Stimulated activated CD8-positive, alpha-beta memory T cell treated with anti-CD3 and anti-CD28 coated beads, Interleukin-7, amount 100 ng/mL, for 48 hours (primary cell): ENCODE results near the gene RAB11FIP5.

Experiments used
- DNase-seq, 2 donors: peaks; one replicate each; pipeline ENCODE4 v3.0.0-alpha.2; 2020; ENCODE audit warnings: low read depth in 1 of 2; ENCODE audit errors: extremely low read depth in 1 of 2

RAB11FIP5 gene

DNA sequence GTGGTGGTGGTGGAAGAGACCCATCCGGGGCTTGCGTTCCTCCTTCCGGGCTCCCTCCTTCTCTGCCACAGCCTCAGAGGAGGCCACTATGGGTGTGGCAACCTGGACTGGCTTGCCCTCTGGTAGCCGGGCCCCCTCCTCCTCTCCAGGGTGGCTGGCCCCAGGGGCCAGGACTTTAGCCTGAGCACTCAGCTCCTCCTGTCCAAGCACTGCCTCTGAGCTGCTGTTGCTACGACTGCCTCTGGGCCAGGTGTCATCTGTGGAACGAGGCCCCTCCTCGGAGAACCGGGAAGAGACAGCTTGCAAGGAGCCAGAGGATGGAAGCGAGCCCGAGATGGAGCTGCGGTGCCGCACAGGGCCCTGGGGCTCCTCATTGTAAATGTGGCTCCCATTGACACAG, 24.5 kb downstream of the RAB11FIP5 start:
- no peak for DNase-seq

DNA sequence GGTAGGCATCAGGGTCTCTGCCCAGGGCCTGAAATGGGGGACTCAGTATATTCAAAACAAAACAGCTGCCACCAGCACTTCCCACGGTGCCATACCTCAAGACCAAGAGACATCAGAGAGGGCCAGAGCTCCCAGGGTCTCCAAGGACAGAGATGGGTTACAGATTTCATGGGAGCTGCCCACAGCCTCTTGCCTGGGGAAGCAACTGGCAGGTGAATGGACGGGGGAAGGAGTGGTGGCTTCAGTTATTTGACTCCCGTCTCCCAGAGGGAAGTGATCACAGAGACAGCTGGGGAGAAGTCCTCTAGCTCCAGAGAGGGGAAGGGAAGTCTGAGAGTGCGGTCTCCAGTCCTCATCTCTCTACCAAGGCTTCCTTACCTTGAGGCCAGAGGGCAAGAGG, 25.4 kb downstream of the RAB11FIP5 start:
- DNase-seq: no peak

GRCh38 chr2:73085691-73086090, 27.1 kb downstream of the RAB11FIP5 start:
- DNase-seq: peak; percentile 54 to 70

- DNase-seq: no peak
Observed at GRCh38 chr2:73084971-73085370, 27.8 kb downstream of the RAB11FIP5 start.

- no peak for DNase-seq
Observed at GRCh38 chr2:73083886-73084800, 28.6 kb downstream of the RAB11FIP5 start.

DNA sequence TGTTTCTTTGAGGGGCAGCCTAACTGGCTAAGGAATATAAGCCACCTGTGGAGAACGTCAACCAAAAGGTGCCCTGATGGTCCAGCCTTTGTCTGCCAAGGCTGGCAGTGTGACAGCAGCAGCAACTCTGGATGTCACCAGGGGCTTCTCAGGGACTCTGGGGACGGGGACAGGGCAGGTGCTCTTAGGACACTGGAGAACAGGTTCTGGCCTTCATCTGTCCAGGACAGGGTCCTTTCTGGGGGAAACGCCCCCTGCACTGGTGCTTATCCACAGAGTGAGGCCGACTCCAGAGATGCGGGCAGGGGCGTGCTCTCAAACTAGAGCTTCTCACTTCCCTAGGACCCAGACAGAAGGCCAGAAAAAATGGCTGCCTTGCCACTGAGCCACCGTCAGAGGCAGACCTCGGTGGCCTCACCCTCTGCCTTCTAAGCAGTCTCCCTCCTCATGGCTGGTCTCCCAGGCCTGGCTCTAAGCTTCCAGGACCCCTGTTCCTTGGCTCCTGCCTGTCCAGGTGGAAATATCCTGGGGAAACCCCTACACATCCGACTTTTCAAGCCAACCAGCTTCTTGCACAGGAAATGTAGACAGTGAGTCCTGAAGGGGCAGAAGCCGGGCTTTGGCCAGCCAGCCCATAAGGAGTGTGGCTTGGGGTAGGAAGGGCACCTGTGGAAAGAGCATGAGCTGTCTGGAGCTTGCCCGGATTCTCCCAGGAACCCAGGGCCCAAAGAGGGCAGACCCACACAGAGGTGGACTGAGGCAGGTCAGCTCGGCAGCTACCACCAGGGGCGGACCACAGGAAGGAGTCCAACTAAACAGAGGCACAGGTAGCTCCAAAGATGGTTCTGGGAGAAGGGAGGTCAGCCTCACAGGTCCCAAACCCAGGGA, 30.0 kb downstream of the RAB11FIP5 start:
- DNase-seq: no peak

DNA sequence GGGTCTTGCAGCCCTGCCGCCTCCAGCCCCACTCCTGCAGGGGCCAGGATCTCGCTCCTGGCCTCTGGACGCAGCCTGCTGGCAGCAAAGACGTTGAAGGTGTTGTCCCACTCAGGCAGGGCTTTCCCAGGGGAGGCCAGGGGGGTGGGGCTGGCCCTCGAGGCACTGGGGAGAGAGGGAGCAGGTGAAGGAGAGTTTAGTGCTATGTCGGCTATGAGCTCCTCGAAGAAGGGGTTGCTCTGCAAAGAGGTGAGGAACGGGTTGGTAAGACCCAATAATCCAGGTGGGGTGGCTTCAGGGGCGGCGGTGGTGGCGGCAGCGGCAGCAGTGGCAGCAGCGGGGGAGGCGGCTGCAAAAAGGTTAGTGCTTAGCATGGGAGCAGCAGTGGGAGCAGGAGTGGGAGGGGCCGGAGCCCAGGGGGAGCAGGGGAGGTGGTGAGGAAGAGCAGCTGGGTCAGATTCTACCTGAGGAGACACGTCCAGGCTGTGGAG, 31.5 kb downstream of the RAB11FIP5 start:
- no peak for DNase-seq

DNA sequence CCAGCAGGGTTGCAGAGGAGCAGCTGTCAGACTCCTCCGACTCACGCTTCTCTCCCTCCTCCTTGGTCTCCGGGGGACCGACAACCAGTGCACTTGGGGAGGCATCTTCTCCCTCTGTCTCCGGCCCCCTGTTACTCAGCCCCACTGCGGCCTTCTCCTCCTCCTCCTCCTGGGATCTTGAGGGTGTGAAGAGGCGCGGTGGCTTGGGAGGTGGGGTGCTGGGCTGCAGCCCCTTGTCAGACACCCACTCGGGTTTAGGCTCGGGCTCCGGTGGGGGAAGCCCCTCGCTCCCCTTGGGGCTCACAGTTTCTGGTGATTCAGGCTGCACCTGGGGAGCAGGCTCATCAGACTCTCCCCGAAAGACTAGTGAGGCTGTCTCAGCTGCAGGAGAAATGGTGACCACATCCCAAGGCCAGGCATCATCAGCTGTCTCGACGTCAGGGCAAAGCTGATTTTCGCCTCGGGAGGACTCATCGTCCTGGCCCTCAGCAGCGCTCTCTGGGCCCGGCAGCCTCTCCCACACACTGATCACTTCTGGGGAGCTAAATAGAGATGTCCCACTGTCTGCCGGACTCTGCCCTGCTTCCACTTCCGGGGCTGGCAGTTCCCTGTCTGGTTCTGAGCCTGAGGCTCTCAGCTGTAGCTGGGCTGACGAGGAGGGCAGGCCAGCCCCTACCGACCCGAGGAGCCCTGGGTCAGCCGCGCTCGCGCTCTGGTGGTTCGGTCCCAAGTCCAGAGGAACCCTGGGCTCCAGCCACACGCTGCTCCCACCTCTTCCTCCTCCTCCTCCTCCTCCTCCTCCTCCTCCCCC, 32.2 kb downstream of the RAB11FIP5 start:
- DNase-seq: no peak

DNA sequence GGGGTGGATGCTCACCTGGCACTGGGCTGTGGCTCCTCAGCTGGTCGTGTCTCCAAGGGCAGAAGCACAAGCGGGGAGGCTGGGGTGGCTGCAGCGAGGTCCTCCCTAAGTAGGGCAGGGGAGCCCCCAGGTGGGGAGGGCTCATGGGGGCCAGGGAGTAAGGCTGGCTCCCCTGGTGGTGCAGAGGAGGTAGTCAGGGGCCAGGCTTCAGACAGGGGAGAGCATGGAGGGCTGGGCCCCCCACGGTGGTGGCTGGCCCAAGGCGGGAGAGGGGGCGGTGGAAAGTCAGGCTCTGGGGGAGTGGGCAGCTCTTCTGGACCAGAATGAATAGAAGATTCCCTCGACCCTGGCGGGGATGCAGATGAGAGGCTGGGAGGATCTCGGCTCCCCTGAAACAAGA, 33.1 kb downstream of the RAB11FIP5 start:
- DNase-seq: no peak

DNA sequence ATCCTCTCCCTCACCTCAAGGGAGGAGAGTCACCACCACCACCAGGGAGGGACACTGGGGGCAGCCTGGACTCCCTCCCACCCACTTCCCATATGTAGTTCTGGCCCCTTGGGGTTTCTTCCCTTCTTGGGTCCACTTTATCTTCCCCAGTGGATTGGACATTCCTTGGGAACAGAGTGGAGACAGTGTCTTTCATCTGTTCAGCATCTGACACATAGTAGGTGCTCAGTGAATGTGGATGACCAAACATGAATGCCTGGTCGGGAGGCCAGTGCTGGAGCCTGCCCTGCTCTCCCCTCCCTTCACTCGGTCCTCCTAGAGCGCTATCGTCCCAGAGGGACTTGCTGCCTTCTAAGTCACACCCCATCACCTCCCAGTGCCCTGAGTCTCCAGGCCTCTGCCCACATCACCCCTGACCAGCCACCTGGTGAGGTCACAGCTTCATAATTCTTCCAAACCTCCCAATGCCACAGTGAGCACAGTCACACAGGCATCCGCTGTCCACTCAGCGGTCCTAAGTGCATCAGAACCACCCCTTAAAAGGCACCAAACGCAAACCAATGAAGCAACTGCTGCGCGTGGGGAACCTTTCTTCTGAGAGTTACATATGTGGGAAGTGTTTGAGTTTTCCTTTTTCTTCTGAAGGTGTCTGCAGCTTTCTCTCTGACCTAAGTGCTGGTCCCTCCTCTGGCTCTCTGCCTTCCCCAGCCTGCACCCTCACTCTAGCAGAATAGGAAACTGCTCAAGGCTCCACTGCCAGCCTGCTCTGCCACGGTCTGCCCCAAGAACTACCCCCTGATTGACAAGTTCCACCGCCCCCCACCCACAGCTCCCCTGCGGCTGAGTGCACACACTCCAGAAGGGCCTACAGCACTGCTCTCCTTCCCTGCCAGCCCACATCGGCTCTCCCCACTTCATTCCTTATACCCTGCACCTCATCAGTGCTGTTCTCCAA, 34.0 kb downstream of the RAB11FIP5 start:
- DNase-seq: no peak

- DNase-seq: no peak
Observed at GRCh38 chr2:73077424-73077795, 35.3 kb downstream of the RAB11FIP5 start.

DNA sequence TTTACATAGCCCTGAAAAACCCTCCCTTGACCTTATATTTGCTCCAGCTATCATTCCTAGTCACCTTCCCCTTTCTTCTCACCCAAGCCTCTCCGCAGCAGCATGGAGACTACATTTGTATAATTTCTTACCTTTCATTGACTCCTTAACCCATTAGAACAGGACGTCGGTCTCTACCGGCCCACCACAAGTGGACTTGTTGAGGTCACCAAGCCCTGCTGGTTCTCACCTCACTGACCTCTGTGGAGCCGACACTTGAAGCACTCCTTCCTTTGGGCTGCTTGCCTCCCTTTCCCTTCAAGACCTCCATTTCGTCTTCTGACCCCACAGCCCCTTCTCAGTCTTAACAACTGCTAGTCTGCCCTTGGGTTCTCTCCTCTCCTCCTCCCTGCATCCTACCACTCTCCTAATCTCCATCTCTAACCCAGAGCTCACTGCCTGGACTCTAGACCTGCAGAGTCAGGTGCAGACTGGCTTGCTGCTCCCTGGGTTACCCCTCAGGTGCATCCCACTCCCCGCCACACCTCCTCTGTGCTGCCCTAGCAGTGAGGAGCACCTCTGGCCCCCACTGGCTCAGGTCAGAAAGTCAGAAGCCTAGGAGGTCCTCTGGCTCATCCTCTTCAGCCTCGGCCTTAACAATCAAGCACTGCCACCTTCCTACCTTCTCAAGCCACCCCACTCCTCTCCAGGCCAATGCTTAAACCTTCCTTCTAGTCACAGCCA, 35.9 kb downstream of the RAB11FIP5 start:
- DNase-seq: no peak

- no peak for DNase-seq
Observed at GRCh38 chr2:73075477-73076373, 37.0 kb downstream of the RAB11FIP5 start.

GRCh38 chr2:73074110-73075069, 38.4 kb downstream of the RAB11FIP5 start:
- DNase-seq: no peak

DNA sequence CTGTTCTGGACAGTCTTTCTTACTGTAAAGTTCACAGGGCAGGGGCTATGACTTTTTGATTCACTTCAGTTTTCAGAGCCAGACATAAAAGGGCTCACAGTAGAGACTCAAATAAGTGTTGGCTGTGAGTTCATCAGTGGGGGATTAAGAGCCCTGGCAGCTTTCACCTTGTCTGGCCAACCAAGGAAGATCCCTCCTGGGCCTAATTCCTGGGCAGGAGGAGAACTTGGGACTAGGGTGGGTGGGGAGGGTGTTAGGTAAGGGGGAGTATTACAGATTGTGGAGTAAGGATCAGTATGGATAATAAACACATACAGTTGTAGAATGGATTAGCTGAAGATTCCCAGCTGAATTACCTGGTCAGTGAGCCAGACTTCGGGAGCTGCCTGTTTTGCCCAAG, 40.3 kb downstream of the RAB11FIP5 start:
- no peak for DNase-seq

GRCh38 chr2:73072129-73072395, 40.7 kb downstream of the RAB11FIP5 start:
- DNase-seq: no peak
